ENCODE data around the gene MBD3.

MBD3 gene

DNA sequence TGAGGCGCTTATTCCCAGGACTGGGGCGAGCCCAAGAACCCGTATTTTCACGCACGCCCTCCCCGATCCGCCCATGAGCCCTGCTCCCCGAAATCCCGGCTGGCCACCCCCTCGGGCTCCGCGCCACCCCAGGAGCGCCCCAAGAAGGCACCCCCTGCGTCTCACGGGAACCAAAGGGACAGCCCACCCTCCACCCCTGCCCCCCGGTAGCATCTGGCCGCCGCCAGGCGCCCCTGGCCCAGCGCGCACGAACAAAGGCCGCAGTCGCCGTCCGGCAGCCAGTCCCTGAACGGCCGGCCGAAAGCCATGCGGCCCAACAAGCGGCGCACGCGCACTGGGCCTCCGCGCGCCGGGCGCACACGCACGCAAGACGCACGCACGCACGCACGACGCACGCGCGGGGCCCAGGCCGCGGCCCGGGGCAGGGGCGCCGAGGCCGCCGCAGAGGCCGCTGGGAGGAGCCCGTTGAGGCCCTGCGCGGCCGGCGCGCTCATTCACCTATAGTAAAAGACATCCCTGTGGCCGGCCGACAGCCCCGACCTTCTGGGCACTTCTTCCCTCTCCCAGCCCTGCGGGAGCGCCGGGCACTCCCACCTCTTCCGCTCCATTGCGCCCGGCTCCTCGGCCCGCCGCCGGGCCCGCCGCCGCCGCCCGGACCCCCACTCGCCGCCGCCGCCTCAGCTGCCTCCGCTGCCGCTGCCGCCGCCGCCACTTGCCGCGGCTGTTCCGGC is 476 bp downstream of the MBD3 start:
- peak; percentile 16 for DNase-seq

DNA sequence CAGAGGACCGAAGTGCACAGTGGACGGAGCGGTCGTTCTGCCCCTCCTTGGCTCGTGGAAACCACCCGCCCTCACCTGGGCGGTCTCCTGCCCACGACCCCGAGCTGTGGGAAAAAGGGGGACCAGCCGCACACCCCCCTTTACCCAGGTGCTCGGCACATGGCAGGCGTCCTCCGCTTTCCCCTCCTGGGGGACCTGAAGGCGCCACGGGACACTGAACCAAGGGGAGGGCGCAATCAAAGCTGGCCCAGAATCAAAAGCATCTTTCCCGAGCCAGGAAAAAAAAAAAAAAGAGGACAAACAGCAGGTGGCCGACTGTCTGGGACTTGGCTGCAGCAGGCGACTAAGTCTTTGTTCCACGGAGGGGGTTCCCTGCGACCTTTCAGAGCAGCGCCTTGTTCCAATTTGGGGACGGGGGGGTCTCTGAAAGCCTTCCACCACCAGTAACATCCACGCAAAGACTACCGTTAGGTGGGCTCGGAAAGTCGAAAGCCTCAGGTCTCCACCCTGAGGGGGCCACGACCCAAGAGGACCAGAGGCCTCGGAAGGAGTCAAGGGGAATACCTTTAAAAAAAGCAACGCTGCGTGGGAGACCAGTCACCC is 1.1 kb downstream of the MBD3 start:
- DNase-seq = no peak

GRCh38 chr19:1590641-1591397 is 1.8 kb downstream of the MBD3 start:
- no peak for DNase-seq

DNA sequence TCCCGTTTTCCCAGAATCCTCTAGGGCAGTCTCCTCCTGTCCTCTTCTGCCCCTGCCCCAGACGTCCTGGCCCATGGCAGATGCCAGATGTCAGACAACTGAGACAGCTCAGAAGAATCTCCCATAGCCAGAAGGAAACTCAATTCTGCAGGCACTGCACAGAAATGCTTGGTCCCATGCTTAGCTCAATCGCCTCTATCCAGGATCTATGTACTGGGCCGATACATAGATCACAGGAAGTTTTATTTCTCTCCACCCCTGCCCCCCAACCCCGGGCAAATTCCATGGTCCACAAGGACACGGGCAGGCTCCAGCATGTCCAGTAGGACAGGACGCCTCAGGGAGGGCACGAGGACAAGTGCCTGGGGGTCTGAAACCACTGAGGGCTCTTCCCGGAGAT is 4.8 kb downstream of the MBD3 start:
- no peak for DNase-seq

GRCh38 chr19:1585243-1585580 is 7.5 kb downstream of the MBD3 start:
- no peak for DNase-seq

GRCh38 chr19:1584500-1585242 is 8.0 kb downstream of the MBD3 start:
- DNase-seq = no peak

GRCh38 chr19:1582201-1582600 is 10.5 kb downstream of the MBD3 start:
- DNase-seq = peak; percentile 26

DNA sequence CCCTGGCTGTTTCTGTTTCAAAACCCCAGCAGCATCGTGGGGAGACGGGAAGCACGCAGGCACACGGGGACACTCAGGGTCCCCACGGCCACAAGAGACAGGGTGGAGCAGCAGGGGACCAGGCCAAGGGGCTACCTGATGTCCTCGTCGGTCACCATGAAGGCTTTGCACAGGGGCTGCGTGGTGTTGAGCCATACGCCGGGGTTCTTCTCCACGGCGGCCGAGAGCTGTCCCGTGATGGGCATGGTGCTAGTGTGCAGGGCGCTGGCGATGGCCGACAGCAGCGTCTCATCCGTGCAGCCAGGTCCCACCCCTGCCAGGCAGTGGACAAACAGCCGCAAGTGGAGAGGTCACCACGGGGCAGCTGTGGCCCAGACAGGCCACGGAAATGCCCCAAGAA is 11.7 kb downstream of the MBD3 start:
- no peak for DNase-seq

GRCh38 chr19:1580382-1580781 is 12.3 kb downstream of the MBD3 start:
- DNase-seq = no peak

DNA sequence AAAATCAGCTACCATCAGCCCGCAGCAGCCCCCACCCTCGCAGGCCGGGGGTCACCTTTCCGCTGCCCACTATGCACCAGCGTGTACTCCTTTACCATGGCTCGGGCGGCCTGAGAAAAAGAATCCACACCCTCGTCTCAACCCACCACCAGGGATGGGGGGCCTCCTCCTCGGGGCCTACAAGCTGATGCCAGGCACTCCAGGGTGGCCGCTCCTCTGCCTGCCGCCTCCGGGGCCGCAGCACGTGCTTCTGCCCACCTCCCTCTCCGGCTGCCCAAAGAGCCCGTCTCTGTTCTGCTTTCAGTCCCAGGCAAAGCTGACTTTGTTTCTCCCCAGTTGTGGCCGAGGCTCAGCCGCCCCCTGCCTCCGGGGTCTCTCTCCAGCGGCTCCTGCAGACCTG is 13.4 kb downstream of the MBD3 start:
- DNase-seq = no peak

GRCh38 chr19:1577929-1578618 is 14.6 kb downstream of the MBD3 start:
- no peak for DNase-seq

- DNase-seq = no peak
Observed at GRCh38 chr19:1577090-1577928, 15.4 kb downstream of the MBD3 start.

DNA sequence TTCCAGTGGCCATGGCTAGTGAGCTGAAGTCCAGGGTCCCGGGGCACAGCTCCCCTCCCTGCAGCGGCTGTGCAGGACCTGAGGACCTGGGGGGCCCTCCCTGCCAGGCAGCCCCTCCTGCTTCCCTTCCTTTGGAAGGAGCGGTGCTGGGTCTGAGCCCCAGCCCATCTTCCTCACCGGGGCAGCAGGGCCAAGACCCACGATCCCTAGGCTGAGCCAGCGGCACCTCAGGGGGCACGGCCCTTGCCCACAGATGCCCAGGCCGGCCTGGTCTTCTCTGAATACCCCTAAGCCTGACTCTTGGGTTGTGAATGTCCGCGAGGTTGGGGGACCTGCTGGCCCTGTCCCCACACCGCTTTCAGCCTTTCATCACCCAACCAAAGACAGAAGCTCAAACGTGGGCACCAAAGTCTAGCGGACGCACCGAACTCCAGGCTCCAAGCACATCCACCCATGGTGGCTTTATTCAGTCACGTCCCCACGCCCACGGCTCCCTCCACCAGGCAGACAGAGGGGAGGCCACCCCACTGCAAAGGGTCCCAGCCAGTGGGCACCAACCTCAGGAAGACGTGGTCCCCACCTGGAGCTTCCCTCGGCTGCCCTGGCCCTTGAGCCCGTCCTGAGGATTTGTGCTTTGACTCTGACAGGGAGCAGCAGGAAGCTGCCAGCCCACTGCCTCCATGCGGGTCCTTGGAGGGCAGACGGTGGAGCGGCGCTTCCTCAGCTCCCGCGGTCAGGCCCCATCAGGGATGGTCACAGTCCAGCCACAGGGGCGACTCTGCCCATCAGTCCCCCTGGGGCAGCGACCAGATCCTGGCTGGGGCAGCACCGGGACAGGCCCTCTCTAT is 16.2 kb downstream of the MBD3 start:
- no peak for DNase-seq

DNA sequence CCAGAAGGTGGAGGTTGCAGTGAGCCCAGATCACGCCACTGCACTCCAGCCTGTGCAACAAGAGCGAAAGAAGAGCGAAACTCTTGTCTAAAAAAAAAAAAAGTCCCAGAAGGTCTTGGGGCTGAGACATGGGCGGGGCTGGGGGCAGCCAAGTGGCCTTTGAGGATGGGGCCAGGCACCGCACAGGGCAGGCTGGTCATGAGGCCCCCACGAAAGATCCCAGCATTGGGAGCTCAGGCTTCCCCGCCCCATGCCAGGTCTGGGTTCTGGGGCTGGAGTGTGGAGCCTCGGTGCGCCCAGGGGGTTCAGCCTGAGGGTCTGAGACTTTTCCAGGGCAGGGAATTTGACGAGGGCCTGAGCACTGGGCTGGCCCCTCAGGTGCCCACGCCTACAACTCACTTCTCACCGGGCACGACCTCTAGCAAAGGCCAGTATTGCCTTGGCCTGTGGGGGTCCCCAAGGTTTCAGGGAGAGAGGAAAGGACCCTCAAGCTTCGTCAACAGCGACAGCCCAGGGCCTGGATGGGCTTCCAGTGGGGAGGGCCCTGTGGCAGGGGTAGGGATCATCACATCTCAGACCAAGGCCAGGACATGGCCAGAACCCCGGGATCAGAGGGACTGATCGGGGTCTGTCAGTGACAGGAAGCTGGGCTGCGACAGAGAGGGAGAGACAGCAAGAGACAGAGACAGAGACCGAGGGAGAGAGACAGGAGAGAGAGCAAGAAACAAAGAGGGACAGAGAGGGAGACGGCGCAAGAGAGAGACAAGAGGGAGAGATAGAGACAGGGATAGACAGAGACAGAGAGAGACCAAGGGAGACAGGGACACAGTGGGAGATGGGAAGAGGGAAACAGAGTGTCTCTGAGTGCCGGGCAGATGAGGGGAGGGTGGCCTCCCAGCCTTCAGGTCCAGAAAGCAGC is 17.1 kb downstream of the MBD3 start:
- no peak for DNase-seq

- DNase-seq = no peak
Observed at GRCh38 chr19:1574354-1575136, 18.1 kb downstream of the MBD3 start.

DNA sequence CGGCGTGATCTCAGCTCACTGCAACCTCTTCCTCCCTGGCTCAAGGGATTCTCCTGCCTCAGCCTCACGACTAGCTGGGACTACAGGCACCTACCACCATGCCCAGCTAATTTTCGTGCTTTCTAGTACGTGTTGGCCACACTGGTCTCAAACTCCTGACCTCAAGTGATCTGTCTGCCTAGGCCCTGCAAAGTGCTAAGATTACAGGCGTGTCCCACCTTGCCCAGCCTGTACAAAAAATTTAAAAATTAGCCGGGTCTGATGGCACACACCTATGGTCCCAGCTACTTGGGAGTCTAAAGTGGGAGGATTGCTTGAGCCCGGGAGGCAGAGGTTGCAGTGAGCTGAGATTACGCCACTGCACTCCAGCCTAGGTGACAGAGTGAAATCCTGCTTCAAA is 19.9 kb downstream of the MBD3 start:
- no peak for DNase-seq

DNA sequence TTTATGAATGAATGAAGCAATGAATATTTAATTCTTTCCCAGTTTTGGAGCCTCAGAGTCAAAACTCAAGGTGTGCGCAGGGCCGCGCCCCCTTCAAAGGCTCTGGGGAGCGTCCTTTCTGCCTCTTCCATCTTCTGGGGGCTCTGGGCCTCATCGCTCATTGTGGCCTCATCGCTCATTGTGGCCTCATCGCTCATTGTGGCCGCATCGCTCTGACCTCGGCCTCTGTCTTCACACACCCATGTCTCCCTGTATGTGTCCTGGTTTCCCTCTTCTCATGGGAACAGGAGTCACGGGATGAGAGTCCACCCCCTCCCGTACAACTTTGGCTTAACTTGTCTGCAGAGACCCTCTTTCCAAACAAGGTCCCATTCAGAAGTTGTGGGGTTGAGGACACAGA is 21.3 kb downstream of the MBD3 start:
- DNase-seq = no peak

DNA sequence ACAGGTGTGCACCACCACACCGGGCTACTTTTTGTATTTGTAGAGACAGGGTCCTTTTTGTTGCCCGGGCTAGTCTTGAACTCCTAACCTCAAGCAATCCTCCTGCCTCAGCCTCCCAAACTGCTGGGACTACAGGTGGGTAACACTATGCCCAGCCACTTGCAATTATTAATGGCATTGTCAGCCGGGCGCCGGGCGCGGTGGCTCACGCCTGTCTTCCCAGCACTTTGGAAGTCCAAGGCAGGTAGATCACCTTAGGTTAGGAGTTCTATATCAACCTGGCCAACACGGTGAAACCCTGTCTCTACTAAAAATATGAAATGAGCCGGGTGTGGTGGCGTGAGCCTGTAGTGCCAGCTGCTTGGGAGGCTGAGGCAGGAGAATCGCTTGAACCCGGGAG is 21.8 kb downstream of the MBD3 start:
- no peak for DNase-seq

DNA sequence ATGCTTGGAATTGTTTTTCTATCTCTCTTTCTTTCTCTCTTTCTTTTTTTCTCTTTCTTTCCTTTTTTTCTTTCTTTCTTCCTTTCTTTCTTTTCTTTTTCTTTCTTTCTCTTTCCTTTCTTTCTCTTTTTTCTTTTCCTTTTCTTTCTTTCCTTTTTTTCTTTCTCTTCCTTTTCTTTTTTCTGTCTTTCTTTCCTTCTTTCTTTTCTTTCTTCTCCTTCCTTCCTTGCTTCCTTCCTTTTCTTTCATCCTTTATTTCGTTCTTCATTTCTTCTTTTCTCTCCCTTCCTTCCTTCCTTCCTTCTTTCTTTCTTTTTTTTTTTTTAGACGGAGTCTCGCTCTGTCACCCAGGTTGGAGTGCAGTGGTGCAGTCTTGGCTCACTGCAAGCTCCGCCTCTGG is 22.7 kb downstream of the MBD3 start:
- no peak for DNase-seq
